Measurements from ENCODE around the gene SLC35B4. TPM values are rescaled to one million over a fixed set of nuclear protein-coding genes. Genes with fewer than 3 reads are reported as not detected.

SLC35B4 gene
- total RNA-seq, 2 donors from 2014 or later, result 4.9 to 11.5 TPM

GRCh38 chr7:134284952-134285351 lies 31.8 kb downstream of the SLC35B4 start:
- ATAC-seq, result no peak
- no peaks in the 10 kb centered on the region for H3K36me3 ChIP-seq (replicated peaks in 1 of 2; ENCODE audit: insufficient read depth in 1 of 2, low read depth in 2 of 2)
- WGBS, 2 donors, result 75 to 81% methylated on average over 3 of the region's 3 CpGs

GRCh38 chr7:134284011-134284410 lies 32.7 kb downstream of the SLC35B4 start:
- no peak for TF ChIP-seq CTCF (IDR thresholded peaks at IDR 0.05)
- TF ChIP-seq POLR2A (IDR thresholded peaks at IDR 0.05), result no peak
- ATAC-seq, result no peak

More at GRCh38 chr7:134284952-134285351, 31.8 kb downstream of the SLC35B4 start:
- Histone ChIP-seq H3K27me3 (no peaks in the 10 kb centered on the region), H3K9me3 (no peaks in the 10 kb centered on the region), H3K4me3 (no peak overlapping the region), H3K27ac (no peak overlapping the region), H3K4me1 (peaks cover 3% of the 10 kb centered on the region)
- TF ChIP-seq POLR2A (IDR thresholded peaks at IDR 0.05) (no peak), CTCF (IDR thresholded peaks at IDR 0.05) (no peak)
- intact Hi-C loops (cut with DNase I), result no loop called here
- DNase-seq, result no peak

GRCh38 chr7:134280508-134280907 lies 36.2 kb downstream of the SLC35B4 start:
- 76 to 81% methylated on average over 2 of the region's 2 CpGs for WGBS, 2 donors
- no peak for TF ChIP-seq CTCF (IDR thresholded peaks at IDR 0.05)
- TF ChIP-seq POLR2A (IDR thresholded peaks at IDR 0.05), result no peak
- no peaks in the 10 kb centered on the region for H3K27me3 ChIP-seq
- no peak for ATAC-seq
- H3K4me3 ChIP-seq, result no peak overlapping the region
- intact Hi-C loops (cut with DNase I), result no loop called here
- H3K4me1 ChIP-seq, result peaks cover 5% of the 10 kb centered on the region
- DNase-seq, result no peak
- H3K9me3 ChIP-seq, result no peaks in the 10 kb centered on the region
- H3K27ac ChIP-seq, result no peak overlapping the region
- H3K36me3 ChIP-seq (replicated peaks in 1 of 2; ENCODE audit: insufficient read depth in 1 of 2, low read depth in 2 of 2), result no peaks in the 10 kb centered on the region

More at GRCh38 chr7:134284011-134284410, 32.7 kb downstream of the SLC35B4 start:
- no peaks in the 10 kb centered on the region for H3K36me3 ChIP-seq (replicated peaks in 1 of 2; ENCODE audit: insufficient read depth in 1 of 2, low read depth in 2 of 2)
- intact Hi-C loops (cut with DNase I), result no loop called here
- DNase-seq, result no peak
- no peaks in the 10 kb centered on the region for H3K27me3 ChIP-seq
- H3K4me3 ChIP-seq, result no peak overlapping the region
- H3K4me1 ChIP-seq, result peaks cover 5% of the 10 kb centered on the region
- H3K9me3 ChIP-seq, result no peaks in the 10 kb centered on the region
- no peak overlapping the region for H3K27ac ChIP-seq
- WGBS, 2 donors, result 61 to 66% methylated on average over 6 of the region's 6 CpGs

GRCh38 chr7:134279898-134280297 lies 36.8 kb downstream of the SLC35B4 start:
- peaks cover 5% of the 10 kb centered on the region for H3K4me1 ChIP-seq
- H3K36me3 ChIP-seq (replicated peaks in 1 of 2; ENCODE audit: insufficient read depth in 1 of 2, low read depth in 2 of 2), result no peaks in the 10 kb centered on the region
- no peaks in the 10 kb centered on the region for H3K9me3 ChIP-seq
- intact Hi-C loops (cut with DNase I), result no loop called here
- ATAC-seq, result no peak
- DNase-seq, result no peak
- no peak for TF ChIP-seq CTCF (IDR thresholded peaks at IDR 0.05)
- no peak for TF ChIP-seq POLR2A (IDR thresholded peaks at IDR 0.05)
- H3K27me3 ChIP-seq, result no peaks in the 10 kb centered on the region
- no peak overlapping the region for H3K27ac ChIP-seq
- H3K4me3 ChIP-seq, result no peak overlapping the region

GRCh38 chr7:134279336-134279735 lies 37.4 kb downstream of the SLC35B4 start:
- DNase-seq (no peak), ATAC-seq (no peak)
- H3K4me3 ChIP-seq, result no peak overlapping the region
- H3K27ac ChIP-seq, result no peak overlapping the region
- 90 to 91% methylated on average over 3 of the region's 3 CpGs for WGBS, 2 donors
- H3K27me3 ChIP-seq, result no peaks in the 10 kb centered on the region
- intact Hi-C loops (cut with DNase I), result no loop called here
- peaks cover 5% of the 10 kb centered on the region for H3K4me1 ChIP-seq
- no peak for TF ChIP-seq POLR2A (IDR thresholded peaks at IDR 0.05)
- TF ChIP-seq CTCF (IDR thresholded peaks at IDR 0.05), result no peak
- no peaks in the 10 kb centered on the region for H3K36me3 ChIP-seq (replicated peaks in 1 of 2; ENCODE audit: insufficient read depth in 1 of 2, low read depth in 2 of 2)
- no peaks in the 10 kb centered on the region for H3K9me3 ChIP-seq

Measured in body of pancreas (tissue), 4 donors.